GM12878 (cell line): ENCODE data around the gene RFT1.

Experiments
- ATF7 ChIP-seq: fragments of 450-650 bp; IDR thresholded peaks from 2 replicates; pipeline ENCODE4 v1.6.1; 2016; ENCODE audit warnings: low read depth, mild to moderate bottlenecking
- EGR1 ChIP-seq, 2 experiments: IDR thresholded peaks; 1 replicate in 1 of 2; 2 replicates in 1 of 2; pipeline ENCODE4 v1.6.1; 2011 to 2012; ENCODE audit warnings: low read depth in 2 of 2, low read length in 2 of 2, borderline replicate concordance in 1 of 2, mild to moderate bottlenecking in 1 of 2, moderate library complexity in 1 of 2
- POLR2A ChIP-seq: IDR thresholded peaks from 2 replicates; pipeline ENCODE4 v1.6.1; 2011; ENCODE audit warnings: low read depth, mild to moderate bottlenecking, low read length
- TAF1 ChIP-seq: IDR thresholded peaks from 2 replicates; pipeline ENCODE4 v1.6.1; 2011; ENCODE audit warnings: mild to moderate bottlenecking, low read depth, low read length, borderline replicate concordance
- TF ChIP-seq, protein P1 (sequence below): IDR thresholded peaks from 2 replicates; pipeline ENCODE4 v1.6.1; 2012; ENCODE audit warnings: low read depth, low read length, improper control_type of control experiment
- TF ChIP-seq, protein P2 (sequence below), 3 experiments: IDR thresholded peaks in 2 of 3; conservative IDR thresholded peaks in 1 of 3; 2 replicates each; pipeline ENCODE4 v1.5.1; 2011; ENCODE audit warnings: low read depth in 3 of 3, low read length in 3 of 3, mild to moderate bottlenecking in 3 of 3, control low read depth in 2 of 3, moderate library complexity in 2 of 3, inconsistent platforms in 1 of 3, mixed read lengths in 1 of 3; ENCODE audit not compliant: control insufficient read depth in 2 of 3, insufficient read depth in 1 of 3; ENCODE audit errors: extremely low read depth in 1 of 3
- TF ChIP-seq, protein P3 (sequence below): IDR thresholded peaks from 2 replicates; pipeline ENCODE4 v1.6.1; 2012; ENCODE audit warnings: improper control_type of control experiment, low read depth, low read length; ENCODE audit not compliant: insufficient replicate concordance

DNA sequence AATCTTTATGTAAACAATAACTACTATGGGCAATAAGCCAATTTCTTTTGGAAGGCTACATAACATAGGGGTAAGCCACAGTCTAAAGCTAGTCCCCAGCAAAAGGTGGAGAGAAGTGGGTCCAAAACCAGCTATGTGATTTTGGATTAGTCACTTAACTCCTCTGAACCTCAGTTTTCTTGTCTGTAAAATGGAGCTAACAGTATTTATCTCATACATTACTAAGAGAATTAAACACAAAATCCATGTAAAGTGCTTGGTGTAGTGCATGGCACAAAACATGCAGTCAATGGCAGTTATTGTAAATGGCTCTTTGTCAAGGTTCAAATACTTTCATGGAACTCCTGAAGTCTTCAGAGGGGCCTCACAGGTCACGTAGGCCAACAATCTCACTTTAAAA, 13.3 kb downstream of the RFT1 start:
- TF ChIP-seq, protein P1, sequence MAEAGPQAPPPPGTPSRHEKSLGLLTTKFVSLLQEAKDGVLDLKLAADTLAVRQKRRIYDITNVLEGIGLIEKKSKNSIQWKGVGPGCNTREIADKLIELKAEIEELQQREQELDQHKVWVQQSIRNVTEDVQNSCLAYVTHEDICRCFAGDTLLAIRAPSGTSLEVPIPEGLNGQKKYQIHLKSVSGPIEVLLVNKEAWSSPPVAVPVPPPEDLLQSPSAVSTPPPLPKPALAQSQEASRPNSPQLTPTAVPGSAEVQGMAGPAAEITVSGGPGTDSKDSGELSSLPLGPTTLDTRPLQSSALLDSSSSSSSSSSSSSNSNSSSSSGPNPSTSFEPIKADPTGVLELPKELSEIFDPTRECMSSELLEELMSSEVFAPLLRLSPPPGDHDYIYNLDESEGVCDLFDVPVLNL, result no peak
- no peak for TF ChIP-seq POLR2A
- TF ChIP-seq ATF7, result no peak
- TF ChIP-seq, protein P2, sequence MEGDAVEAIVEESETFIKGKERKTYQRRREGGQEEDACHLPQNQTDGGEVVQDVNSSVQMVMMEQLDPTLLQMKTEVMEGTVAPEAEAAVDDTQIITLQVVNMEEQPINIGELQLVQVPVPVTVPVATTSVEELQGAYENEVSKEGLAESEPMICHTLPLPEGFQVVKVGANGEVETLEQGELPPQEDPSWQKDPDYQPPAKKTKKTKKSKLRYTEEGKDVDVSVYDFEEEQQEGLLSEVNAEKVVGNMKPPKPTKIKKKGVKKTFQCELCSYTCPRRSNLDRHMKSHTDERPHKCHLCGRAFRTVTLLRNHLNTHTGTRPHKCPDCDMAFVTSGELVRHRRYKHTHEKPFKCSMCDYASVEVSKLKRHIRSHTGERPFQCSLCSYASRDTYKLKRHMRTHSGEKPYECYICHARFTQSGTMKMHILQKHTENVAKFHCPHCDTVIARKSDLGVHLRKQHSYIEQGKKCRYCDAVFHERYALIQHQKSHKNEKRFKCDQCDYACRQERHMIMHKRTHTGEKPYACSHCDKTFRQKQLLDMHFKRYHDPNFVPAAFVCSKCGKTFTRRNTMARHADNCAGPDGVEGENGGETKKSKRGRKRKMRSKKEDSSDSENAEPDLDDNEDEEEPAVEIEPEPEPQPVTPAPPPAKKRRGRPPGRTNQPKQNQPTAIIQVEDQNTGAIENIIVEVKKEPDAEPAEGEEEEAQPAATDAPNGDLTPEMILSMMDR (IDR thresholded peaks at IDR 0.05 in 2 of 3, conservative IDR thresholded peaks at IDR 0.05 in 1 of 3; ENCODE audit: control insufficient read depth in 2 of 3, extremely low read depth in 1 of 3, insufficient read depth in 1 of 3, low read depth in 3 of 3, low read length in 3 of 3), result no peak
- TF ChIP-seq TAF1, result no peak
- no peak for TF ChIP-seq EGR1 (IDR thresholded peaks at IDR 0.05; ENCODE audit: borderline replicate concordance in 1 of 2, low read depth in 2 of 2, low read length in 2 of 2)
- TF ChIP-seq, protein P3, sequence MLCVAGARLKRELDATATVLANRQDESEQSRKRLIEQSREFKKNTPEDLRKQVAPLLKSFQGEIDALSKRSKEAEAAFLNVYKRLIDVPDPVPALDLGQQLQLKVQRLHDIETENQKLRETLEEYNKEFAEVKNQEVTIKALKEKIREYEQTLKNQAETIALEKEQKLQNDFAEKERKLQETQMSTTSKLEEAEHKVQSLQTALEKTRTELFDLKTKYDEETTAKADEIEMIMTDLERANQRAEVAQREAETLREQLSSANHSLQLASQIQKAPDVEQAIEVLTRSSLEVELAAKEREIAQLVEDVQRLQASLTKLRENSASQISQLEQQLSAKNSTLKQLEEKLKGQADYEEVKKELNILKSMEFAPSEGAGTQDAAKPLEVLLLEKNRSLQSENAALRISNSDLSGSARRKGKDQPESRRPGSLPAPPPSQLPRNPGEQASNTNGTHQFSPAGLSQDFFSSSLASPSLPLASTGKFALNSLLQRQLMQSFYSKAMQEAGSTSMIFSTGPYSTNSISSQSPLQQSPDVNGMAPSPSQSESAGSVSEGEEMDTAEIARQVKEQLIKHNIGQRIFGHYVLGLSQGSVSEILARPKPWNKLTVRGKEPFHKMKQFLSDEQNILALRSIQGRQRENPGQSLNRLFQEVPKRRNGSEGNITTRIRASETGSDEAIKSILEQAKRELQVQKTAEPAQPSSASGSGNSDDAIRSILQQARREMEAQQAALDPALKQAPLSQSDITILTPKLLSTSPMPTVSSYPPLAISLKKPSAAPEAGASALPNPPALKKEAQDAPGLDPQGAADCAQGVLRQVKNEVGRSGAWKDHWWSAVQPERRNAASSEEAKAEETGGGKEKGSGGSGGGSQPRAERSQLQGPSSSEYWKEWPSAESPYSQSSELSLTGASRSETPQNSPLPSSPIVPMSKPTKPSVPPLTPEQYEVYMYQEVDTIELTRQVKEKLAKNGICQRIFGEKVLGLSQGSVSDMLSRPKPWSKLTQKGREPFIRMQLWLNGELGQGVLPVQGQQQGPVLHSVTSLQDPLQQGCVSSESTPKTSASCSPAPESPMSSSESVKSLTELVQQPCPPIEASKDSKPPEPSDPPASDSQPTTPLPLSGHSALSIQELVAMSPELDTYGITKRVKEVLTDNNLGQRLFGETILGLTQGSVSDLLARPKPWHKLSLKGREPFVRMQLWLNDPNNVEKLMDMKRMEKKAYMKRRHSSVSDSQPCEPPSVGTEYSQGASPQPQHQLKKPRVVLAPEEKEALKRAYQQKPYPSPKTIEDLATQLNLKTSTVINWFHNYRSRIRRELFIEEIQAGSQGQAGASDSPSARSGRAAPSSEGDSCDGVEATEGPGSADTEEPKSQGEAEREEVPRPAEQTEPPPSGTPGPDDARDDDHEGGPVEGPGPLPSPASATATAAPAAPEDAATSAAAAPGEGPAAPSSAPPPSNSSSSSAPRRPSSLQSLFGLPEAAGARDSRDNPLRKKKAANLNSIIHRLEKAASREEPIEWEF, result no peak
